Activated CD4-positive, alpha-beta T cell treated with anti-CD3 and anti-CD28 coated beads, Interleukin-2, amount 50 U/mL, for 48 hours (primary cell): ENCODE results near the gene PRKAR1A.
"Not testable (repeated sequence)": the region's sequence is repeated elsewhere in the genome, so short reads cannot be mapped to it uniquely, and the experiment has no call there.

ENCODE experiments used
- DNase-seq, 2 experiments: peaks; one replicate each; pipeline ENCODE4 v3.0.0-alpha.2; 2020

The PRKAR1A gene

DNA sequence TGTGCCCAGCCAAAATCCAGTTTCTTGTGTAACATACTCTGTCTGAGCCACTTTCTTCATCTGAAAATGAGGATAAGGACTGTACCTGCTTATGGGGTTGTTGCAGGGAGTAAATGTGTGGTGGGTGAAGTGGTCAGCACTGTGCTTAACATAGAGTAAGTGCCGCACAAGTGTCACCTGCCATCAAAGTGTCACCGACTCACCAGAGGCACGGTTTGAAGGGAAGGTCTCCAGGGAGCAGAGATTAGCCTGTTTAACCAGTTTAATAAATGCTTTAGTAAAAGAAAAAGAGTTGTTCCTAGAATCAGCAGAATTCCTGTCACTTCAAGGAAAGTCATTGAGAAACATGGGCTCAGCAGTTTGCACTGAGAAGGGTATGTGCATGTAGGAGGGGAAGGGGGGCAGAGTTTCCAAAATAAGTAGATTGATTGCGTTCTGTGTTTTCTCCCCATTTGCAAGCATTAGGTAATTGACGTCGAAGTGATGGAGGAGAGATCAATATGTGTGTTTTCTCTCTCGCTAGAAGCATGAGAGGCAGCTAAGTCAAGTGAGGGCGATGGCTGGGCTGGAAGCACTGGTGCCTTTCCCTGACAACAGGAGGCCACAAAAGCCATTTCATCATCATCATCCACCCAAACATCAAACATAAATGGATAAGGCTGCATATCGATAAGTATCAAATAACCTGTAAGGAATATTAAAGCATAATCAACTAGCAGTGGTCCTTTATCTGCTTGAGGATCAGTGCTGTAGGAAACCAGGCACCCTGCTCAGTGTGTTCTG lies 69.8 kb downstream of the PRKAR1A start:
- DNase-seq = no peak

DNA sequence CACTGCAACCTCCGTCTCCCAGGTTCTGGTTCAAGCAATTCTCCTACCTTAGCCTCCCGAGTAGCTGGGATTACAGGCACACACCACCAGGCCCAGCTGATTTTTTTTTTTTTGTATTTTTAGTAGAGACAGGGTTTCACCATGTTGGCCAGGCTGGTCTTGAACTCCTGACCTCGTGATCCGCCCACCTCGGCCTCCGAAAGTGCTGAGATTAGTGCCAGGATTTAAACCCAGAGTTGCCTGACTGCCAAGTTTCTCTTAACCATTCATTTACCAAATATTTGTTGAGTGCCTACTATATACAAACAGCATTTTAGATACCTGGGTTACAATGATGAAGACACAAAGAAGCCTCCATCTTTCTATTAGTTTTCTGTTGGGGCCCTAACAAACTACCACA lies 70.6 kb downstream of the PRKAR1A start:
- not testable (repeated sequence) for DNase-seq

DNA sequence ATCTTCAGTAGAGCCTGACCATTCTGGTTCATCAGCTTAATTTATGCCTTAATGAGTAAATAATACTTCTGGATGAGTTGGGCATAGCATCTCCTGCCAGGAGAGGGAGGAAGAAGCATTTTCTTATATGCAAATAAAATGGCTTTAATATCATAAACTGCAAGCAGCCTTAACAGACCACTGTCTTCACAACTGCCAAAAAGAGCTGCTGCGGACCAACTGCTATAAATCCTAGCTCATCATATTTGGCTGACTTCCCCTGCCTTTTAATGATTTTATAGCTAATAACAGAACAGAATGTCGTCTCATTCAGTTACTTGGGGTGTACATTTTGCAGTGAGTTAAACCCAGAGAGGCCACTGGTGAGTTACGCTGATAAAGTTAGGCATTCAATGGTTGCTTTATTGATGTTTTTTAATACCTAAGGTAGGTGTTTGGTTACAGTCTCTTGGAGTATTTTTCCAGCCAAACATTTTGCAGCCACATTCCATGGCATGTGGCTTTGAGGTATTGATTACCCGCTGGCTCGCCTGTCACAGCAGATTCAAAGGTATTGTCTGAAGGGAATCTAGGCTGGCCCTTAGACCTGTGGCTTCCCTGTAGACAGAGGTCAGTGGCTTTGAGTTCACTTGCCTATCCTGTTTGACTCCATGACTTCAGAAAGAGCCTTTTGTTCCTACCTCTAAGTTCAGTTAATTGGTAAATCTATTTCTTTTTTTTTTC lies 72.5 kb downstream of the PRKAR1A start:
- DNase-seq = no peak

DNA sequence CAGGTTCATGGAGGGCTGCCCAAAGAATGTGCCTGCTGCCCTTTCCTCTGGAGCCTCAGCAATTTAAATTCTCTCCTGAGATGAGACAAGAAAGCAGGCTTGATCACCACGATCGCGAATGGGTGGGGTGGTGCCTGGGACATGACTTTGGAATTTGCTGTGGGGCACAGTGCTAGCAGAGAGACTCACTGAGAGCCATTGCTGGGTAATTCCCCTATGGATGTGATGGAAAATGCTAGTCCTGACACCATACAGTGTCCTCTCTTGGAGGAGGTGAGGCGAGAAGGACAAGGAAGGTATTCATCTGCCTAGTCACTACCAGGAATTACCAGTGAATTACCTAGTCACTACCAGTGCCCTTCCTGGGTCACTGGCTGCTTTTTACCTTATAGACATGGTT lies 73.4 kb downstream of the PRKAR1A start:
- DNase-seq = no peak

DNA sequence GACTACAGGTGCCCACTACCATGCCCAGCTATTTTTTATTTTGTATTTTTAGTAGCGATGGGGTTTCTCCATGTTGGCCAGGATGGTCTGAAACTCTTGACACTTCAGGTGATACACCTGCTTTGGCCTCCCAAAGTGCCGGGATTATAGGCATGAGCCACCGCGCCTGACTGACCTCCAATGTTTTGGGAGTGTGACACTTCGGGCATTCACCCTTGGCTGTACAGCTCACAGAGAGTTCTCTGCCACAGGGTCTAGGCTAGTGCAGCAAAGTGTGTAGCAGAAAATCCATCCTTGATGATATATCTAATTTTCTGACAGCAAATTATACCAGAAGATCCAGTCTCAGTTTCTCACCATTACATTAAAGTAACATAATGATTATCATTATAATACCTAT lies 74.8 kb downstream of the PRKAR1A start:
- no peak for DNase-seq

DNA sequence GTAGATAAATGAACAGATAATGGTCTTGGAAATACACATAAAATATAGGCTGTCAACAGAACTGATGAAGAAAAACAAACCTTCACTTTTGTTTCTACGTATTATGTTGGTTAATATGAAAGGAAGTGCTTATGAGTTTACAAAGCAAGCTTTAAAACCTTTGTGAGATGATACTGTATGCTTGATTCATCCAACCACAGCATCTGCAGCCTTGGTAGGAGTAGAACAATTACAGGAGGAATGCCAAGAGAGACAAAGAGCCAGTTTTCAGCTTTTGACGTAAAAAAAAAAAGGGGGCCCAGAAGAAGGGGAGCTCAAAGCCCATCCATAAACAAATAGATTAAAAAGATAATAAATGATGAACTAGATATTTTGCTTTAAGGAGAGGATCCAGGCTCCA lies 75.6 kb downstream of the PRKAR1A start:
- no peak for DNase-seq

GRCh38 chr17:68588362-68588761 lies 76.1 kb downstream of the PRKAR1A start:
- no peak for DNase-seq

DNA sequence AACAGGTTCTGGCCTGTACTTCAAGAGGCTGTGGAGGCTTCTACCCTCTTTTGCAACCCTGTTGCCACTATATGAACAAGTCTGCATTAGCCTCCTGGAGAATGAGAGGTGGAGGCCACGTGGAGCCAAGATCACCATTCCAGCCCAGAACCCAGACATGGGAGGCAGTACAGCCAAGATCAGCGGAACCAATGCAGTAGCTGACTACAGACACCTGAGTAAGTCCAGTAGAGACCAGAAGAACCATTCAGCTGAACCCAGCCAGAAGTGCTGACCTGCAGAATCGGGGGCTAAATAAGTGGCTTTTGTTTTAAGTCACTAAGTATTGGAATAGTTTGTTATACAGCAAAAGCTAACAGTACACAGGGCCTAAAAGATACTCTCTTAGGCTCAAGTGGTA lies 76.9 kb downstream of the PRKAR1A start:
- no peak for DNase-seq

- DNase-seq = no peak
These were observed 79.4 kb downstream of the PRKAR1A start for GRCh38 chr17:68591583-68591982.

DNA sequence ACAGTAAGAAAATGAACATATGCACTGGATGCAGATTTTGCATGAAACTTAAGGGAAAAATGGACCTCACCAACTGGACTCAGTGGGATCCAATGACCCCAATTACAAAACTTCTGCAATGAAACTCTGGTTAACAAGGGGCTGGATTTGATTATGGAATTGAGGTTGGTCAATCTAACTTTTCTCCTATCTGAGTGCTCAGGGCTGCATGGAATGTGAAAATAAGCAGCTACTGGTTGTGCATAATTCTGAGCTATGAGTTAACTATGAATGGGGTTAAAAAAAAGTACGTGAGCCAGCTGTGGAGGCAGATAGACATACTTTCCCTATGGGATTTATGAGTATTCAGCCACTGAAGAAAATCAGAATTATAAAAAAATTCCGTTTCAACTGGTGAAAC lies 79.8 kb downstream of the PRKAR1A start:
- DNase-seq = no peak

- no peak for DNase-seq
These were observed 80.7 kb downstream of the PRKAR1A start for GRCh38 chr17:68592682-68593641.

DNA sequence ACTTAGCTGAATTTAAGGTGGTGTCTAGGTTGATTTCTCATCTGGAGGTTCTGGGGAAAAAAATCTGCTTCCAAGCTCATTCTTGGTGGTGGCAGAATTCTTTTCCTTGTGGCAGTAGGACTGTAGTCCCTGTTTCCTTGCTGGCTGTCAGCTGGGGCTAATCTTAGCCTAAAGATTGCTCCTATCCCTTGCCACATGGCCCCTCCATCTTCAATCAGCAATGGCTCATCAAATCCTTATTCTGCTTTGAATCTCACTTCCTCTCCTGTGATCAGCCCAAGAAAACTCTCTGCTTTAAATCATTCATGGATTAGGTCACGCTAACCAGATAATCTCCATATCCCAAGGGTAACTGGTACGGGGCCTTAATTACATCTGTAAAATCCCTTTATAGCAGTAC lies 82.3 kb downstream of the PRKAR1A start:
- DNase-seq = no peak

- no peak for DNase-seq
These were observed 83.3 kb downstream of the PRKAR1A start for GRCh38 chr17:68595496-68595895.

DNA sequence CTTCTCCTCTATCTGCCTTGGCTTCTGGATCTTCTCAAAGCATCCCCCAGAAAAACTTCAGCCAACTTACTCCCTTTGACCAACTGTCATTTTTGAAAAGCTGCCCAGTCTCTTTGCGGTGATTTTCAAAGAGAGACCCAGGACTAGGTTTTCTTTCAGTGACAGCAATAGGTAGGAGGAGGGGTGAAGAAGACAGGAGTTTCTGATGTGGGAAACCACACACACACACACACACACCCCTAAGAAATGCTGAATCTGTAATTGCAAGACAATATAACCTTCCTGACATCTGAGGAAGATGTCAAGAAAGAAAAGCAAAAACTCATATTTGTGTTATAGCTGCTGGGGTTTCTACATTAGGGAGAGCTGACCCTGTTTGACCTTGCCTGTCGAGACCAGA lies 83.8 kb downstream of the PRKAR1A start:
- no peak for DNase-seq

DNA sequence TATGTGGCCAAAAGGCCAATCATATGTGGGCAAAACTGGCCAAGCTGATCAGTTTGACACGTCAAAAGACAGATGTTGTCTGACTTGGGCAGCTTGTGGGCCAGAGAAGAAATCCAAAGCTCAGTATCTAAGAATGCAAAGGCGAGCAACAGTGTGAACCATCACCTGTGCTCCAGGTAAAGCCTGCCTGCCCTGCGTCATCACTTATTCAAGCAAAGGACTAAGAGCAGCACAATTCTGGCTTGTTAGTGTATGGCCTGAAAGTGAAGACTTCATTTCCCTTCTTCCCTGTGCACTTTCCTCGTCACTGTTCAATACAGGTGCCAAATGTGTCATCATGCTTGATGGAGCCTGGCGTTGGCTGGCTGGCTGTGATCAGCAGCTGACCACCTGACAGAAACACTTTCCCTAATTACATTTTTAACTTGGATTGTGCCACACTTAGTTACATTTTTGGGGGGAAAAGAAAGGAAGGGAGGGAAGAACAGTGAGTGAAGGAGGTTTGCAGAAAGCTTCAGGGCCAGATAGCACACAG lies 84.2 kb downstream of the PRKAR1A start:
- no peak for DNase-seq

- DNase-seq = no peak
These were observed 85.8 kb downstream of the PRKAR1A start for GRCh38 chr17:68598074-68598473.

- DNase-seq = no peak
These were observed 86.3 kb downstream of the PRKAR1A start for GRCh38 chr17:68598545-68598961.

GRCh38 chr17:68599091-68599490 lies 86.9 kb downstream of the PRKAR1A start:
- no peak for DNase-seq

DNA sequence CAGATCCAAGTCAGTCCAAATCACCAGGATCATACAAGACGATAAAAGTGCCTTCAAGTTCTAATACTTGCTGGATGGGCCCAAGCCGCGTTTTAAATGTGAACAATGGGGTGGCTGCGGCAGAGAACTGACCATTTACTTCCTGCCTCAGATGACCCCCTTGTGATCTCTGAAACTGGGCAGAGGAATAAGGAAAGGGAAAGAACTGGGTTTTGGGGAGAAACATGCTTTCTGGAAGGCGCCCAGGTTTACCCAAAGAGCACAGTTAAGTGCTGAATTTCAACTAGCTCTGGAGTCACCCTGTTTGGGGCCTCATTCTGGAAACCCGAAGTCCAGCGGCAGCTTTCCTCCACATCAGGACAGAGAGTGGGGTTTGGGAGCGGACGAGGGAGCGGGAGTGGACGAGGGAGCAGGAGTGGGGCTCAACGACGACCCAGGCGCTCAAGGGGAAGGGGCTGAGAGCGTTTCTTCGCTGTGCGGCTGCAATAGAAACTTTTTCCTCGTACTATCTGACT lies 87.4 kb downstream of the PRKAR1A start:
- DNase-seq = no peak

DNA sequence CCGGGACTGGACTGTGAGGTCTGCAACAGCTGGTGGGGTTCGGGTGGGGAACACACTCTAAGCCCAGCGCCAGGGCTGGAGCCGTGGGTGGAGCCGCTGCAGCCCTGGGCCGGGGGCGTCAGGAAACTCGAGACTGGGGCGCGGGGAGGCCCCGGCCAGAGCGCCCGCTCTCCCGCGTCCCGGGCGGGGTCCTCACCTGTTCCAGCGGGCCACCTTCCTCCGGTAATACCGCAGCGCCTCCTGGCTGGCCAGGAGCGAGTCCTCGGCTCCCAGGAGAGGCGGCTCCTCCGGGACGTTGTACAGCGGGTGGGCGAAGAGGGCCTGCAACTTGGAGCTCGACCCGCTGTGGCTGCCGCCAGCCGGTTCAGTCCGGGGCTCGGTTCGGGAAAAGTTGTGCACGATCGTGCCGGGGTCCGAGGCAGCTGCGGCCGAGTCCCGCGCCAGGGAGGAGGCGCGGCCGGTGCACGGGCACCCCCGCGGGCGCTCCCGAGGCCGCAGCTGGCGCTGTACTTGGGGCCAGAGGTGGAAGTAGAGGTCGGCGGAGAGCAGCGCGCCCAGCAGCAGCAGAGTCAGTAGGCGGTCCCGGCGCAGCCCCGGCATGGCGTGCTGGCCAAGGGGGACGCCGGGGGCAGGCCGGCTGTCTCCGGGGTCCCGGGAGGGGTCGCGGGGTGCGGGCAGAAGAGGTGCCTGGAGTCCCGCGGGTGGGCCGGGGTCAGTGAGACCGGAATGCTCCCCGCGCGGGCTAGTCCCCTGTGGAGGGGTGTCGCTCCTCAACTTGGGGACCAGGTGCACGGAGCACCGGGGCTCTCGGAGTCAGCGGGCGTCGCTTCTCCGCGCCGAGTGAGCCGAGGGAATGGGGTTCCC lies 88.1 kb downstream of the PRKAR1A start:
- DNase-seq = peak; percentile 7 to 13
